GM15510 (cell line): ENCODE measurements around the gene SYT1.

Source experiments
- POLR2A ChIP-seq: IDR thresholded peaks from 3 replicates; pipeline ENCODE4 v1.6.1; 2011; ENCODE audit warnings: borderline replicate concordance; ENCODE audit not compliant: insufficient read length; ENCODE audit errors: extremely low read depth

The SYT1 gene

GRCh38 chr12:79366374-79366773 is 501.8 kb downstream of the SYT1 start:
- no peak for TF ChIP-seq POLR2A

GRCh38 chr12:79367032-79367589 is 502.5 kb downstream of the SYT1 start:
- no peak for TF ChIP-seq POLR2A

GRCh38 chr12:79370021-79370420 is 505.4 kb downstream of the SYT1 start:
- no peak for TF ChIP-seq POLR2A

GRCh38 chr12:79371226-79371625 is 506.7 kb downstream of the SYT1 start:
- no peak for TF ChIP-seq POLR2A

- TF ChIP-seq POLR2A: no peak
These were observed 509.4 kb downstream of the SYT1 start for GRCh38 chr12:79373896-79374499.

- TF ChIP-seq POLR2A: no peak
These were observed 510.0 kb downstream of the SYT1 start for GRCh38 chr12:79374545-79374944.

GRCh38 chr12:79375050-79375449 is 510.5 kb downstream of the SYT1 start:
- TF ChIP-seq POLR2A: no peak

- TF ChIP-seq POLR2A: no peak
These were observed 513.9 kb downstream of the SYT1 start for GRCh38 chr12:79378496-79378895.

- no peak for TF ChIP-seq POLR2A
These were observed 515.8 kb downstream of the SYT1 start for GRCh38 chr12:79380402-79380801.

- no peak for TF ChIP-seq POLR2A
These were observed 517.0 kb downstream of the SYT1 start for GRCh38 chr12:79381248-79382208.

GRCh38 chr12:79384551-79384950 is 520.0 kb downstream of the SYT1 start:
- TF ChIP-seq POLR2A: no peak

GRCh38 chr12:79388011-79388410 is 523.4 kb downstream of the SYT1 start:
- TF ChIP-seq POLR2A: no peak

GRCh38 chr12:79393842-79394241 is 529.3 kb downstream of the SYT1 start:
- no peak for TF ChIP-seq POLR2A

- no peak for TF ChIP-seq POLR2A
These were observed 533.0 kb downstream of the SYT1 start for GRCh38 chr12:79397609-79398008.

GRCh38 chr12:79400481-79400880 is 535.9 kb downstream of the SYT1 start:
- no peak for TF ChIP-seq POLR2A
